Activated CD4-positive, alpha-beta T cell treated with anti-CD3 and anti-CD28 coated beads, Interleukin-2, Interleukin-4, amounts not matched to agents 100 ng/mL and 50 ng/mL, durations not matched to agents 16 hours and 8 hours (primary cell): ENCODE results near the gene AP3D1.
"Not testable (repeated sequence)": the region's sequence is repeated elsewhere in the genome, so short reads cannot be mapped to it uniquely, and the experiment has no call there.

ENCODE experiments used
- DNase-seq: peaks from one replicate; pipeline ENCODE4 v3.0.0-alpha.2; 2020; ENCODE audit warnings: low spot score

AP3D1 gene

GRCh38 chr19:2110822-2111221, 40.5 kb downstream of the AP3D1 start:
- DNase-seq: no peak

GRCh38 chr19:2109046-2109864, 42.1 kb downstream of the AP3D1 start:
- no peak for DNase-seq

GRCh38 chr19:2108251-2109016, 42.9 kb downstream of the AP3D1 start:
- DNase-seq: no peak

- DNase-seq: no peak
Observed at GRCh38 chr19:2103045-2103707, 48.2 kb downstream of the AP3D1 start.

GRCh38 chr19:2101417-2102335, 49.7 kb downstream of the AP3D1 start:
- no peak for DNase-seq

DNA sequence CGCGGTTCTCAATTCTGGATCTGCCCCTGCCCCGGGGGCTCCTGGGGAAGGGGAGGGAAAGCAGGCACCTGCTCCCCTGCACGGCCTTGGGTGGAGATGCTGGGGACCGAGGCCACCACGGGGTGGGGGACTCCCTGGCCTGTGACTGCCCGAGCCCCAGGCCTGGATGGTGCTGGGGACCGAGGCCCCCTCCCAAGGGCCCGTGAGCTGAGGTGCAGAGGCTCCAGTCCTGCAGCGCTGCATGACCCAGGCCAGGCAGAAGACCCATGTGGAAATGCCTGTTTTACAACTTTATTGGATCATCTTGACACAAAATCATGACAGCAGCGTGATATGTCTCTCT, 50.7 kb downstream of the AP3D1 start:
- DNase-seq: no peak

DNA sequence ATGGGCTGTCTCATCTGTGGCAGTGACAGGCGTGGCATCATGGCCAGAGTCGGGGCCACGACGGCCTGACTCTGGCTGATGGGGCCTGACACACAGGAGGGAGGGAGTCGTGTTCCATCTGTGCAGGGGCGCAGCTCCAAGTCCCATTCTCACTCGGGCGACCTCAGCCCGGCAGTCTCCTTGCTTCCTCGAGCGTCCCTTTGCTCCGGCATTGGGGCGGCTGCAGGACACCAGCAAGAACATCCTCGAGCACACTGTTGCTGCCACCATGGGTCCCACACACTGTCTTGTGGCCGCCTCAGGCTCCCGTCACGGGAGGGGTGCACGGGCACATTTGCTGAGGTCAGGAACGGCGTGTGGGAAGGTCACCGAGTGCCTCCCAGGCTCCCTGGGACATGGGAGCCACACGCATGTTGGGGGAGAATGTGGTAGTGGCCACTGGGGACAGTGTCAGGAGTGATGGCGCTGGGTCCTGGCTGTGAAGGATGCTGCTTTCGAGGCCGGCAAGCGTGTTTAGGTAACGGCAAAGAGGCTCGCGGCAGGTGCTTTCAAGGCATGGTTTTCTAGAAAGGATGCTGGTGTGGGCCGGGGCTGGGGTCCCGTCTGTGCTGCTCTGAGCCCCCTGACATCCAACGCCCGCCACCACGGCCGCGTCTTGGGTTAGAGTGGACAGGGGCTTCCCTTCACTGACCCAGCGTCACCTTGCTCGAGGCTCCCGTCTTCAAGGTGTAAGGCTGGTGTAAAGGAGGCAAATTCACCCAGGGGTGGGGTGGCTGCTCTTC, 51.2 kb downstream of the AP3D1 start:
- DNase-seq: no peak

- no peak for DNase-seq
Observed at GRCh38 chr19:2099054-2099501, 52.3 kb downstream of the AP3D1 start.

DNA sequence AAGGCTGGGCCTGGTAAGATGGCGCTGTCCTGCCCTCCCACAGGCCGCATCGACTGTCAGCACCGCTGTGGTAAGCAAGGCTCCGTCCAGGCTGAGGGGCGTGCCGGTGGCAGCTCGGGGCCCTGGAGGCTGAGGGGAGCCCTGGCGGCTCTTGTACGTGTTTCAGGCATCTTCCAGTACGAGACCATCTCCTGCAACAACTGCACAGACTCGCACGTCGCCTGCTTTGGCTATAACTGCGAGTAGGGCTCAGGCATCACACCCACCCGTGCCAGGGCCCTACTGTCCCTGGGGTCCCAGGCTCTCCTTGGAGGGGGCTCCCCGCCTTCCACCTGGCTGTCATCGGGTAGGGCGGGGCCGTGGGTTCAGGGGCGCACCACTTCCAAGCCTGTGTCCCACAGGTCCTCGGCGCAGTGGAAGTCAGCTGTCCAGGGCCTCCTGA, 53.5 kb downstream of the AP3D1 start:
- DNase-seq: no peak

GRCh38 chr19:2097203-2097885, 54.0 kb downstream of the AP3D1 start:
- no peak for DNase-seq

GRCh38 chr19:2096480-2097202, 54.7 kb downstream of the AP3D1 start, which contains the start of gene IZUMO4:
TSS of gene IZUMO4 (plus strand) at chr19:2096915. CDS start at chr19:2096946, 31 bp downstream.
- peak; percentile 100 for DNase-seq

DNA sequence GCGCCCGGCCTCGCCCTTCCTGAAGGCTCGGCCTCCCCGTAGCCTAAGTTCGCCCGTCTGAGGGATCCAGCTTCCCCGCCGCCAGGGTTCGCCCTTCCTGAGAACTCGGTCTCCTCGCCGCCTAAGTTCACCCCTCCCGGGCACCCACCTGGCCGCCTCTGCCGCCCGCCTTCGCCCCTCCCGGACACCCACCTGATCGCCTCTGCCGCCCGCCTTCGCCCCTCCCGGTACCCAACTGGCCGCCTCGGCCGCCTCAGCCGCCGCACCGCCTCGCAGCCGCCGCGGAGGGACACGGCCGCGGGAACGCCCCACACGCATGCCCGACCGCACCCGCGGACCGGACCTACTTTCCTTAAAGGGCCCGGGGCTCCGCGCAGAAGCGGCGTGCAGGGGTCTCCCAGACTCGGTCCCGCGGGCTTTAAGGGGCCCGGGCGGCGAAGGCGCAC, 55.3 kb downstream of the AP3D1 start, which contains the start of gene MOB3A:
MOB3A (minus strand) TSS at position 293 of the 446 bp plus-strand sequence. CDS start 17,766 bp downstream, outside the sequence.
- DNase-seq: peak; percentile 84

GRCh38 chr19:2091926-2092525, 59.3 kb downstream of the AP3D1 start:
- DNase-seq: not testable (repeated sequence)

GRCh38 chr19:2089727-2090053, 61.7 kb downstream of the AP3D1 start:
- no peak for DNase-seq

- DNase-seq: no peak
Observed at GRCh38 chr19:2089001-2089711, 62.2 kb downstream of the AP3D1 start.

DNA sequence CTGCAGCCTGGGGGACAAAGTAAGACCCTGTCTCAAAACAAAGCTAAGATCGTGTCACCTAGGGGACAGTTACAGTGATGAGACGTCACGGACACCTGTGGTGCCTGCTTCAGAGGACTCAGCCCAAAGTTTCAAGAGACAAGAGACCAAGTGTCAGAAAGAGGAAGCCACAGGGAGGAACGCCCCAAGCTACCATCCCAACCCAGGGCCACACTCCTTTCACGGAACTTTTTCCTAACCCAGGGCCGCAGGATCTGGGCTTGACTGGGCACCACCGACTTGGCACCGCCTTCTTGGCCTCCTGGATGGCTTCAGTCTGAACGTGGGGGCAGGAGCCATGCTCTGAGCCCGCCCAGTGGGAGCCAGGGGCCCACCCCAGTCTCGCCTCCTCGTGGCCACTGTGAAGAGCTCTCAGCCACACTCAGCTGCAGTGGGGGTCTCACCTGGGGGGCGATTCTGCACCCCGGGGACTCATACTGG, 63.7 kb downstream of the AP3D1 start:
- no peak for DNase-seq

DNA sequence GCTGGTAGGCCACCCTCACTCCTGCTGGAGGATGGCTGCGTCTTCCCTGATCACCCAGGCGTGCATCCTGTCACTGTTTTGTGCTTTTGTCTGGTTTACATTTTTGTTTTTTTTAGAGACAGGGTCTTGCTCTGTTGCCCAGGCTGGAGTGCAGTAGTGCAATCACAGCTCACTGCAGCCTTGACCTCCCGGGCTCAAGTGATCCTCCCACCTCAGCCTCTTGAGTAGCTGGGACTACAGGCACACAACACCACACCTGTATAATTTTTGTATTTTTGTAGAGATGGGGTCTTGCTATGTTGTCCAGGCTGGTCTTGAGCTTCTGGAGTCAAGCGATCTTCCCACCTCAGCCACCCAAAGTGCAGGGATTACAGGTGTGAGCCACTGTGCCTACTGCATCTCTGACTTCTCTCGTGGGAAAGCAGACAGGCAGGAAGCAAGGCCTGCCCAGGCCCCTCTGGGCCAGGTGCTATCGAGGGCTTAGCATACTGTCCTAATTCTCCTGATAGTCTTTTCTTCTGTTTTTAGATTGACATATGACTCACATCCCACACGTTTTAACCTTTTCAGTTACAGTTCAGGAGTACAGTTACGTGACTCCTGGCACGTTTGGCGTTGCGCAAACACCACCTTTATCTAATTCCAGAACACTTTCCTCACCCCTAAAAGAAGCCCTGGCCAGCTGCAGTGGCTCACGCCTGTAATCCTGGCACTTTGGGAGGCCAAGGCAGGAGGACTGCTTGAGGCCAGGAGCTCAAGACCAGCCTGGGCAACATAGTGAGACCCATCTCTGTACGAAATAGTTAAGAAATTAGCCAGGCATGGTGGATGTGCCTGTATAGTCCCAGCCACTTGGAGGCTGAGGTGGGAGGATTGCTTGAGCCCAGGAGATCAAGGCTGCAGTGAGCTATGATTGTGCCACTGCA, 64.4 kb downstream of the AP3D1 start:
- DNase-seq: peak; percentile 60
